Stimulated activated CD4-positive, alpha-beta T cell treated with anti-CD3 and anti-CD28 coated beads, Interleukin-4, amount 100 ng/mL, for 4 hours (primary cell): Measurements from ENCODE around the gene FOXJ2.
"Not testable (repeated sequence)": the region's sequence is repeated elsewhere in the genome, so short reads cannot be mapped to it uniquely, and the experiment has no call there.

Experiments used
- DNase-seq, 2 experiments: peaks; one replicate each; pipeline ENCODE4 v3.0.0-alpha.2; 2020

FOXJ2 gene

DNA sequence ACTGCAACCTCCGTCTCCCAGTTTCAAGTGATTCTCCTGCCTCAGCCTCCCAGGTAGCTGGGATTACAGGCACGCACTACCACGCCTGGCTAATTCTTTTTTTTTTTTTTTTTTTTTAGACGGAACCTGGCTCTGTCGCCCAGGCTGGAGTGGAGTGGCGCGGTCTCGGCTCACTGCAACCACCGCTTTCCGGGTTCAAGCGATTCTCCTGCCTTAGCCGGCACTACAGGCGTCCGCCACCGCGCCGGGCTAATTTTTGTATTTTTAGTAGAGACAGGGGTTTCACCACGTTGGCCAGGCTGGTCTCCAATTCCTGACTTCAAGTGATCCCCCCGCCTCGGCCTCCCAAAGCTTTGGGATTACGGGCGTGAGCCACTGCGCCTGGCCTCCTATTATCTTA is 1.5 kb upstream of the FOXJ2 start:
- DNase-seq = not testable (repeated sequence)

- DNase-seq = no peak
Observed at GRCh38 chr12:8031872-8032241, 659 bp upstream of the FOXJ2 start.

DNA sequence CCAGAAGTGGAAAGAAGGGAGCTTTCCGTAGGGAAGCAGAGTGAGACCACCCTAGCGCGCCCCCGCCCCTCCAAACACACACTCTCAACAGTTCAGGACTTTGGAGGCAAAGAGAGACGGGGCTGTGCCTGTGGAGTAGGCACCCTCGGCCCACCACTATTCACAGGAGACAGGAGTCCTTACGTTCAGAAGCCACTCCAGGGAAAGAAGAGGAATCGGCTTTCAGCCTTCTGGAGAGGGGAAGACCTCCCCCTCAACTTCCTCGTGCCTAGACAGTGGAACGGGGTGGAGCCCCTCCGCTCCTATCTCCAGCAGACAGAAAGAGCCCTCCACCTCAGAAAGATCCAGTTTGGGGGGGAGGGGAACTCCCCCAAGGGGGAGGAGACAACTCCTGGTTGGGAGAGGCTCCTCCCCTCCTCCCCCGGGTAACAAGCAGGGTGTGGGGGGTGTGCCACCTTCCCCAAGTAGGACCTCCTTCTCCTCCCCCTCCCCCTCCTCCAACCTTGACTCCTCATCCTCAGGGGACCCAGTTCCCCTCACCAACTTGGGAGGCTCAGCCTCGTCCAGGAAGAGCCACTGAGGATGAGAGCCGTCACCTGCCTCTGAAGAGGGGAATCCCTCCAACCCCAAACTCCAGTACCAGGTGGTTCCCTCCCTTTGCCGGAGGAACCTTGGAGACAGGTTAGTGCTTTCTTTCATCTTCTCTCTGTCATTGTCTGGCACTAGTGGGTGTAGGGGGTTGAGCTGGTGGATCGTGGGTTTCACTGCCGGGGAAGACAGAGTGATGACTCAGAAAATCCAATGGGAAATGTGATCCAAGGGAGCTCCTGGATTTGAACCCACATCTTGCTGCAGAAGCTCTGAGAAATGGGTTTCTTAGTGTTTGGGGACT is 883 bp downstream of the FOXJ2 start:
- peak; percentile 41 to 61 for DNase-seq

DNA sequence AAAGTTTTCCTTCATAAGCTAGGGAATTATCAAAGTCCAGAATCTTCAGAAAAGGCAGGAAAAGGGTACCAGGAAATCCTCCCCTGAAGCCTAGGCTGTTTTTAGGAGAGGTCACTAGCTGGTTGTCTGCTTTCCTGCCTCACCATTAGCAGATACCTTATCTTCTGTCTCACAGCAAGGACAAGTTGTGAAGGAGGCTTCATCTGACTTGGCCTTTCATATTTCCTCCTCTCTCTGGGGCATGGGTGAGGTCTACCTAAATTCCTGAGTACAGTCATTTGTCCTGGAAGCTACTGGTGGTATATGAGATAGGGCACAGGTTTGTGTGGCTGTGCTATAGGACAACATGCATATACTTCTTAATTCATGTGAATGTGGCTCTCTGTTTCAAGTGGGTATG is 2.3 kb downstream of the FOXJ2 start:
- no peak for DNase-seq

- no peak for DNase-seq
Observed at GRCh38 chr12:8035440-8036010, 3.0 kb downstream of the FOXJ2 start.

GRCh38 chr12:8036346-8036745 is 3.8 kb downstream of the FOXJ2 start:
- no peak for DNase-seq

DNA sequence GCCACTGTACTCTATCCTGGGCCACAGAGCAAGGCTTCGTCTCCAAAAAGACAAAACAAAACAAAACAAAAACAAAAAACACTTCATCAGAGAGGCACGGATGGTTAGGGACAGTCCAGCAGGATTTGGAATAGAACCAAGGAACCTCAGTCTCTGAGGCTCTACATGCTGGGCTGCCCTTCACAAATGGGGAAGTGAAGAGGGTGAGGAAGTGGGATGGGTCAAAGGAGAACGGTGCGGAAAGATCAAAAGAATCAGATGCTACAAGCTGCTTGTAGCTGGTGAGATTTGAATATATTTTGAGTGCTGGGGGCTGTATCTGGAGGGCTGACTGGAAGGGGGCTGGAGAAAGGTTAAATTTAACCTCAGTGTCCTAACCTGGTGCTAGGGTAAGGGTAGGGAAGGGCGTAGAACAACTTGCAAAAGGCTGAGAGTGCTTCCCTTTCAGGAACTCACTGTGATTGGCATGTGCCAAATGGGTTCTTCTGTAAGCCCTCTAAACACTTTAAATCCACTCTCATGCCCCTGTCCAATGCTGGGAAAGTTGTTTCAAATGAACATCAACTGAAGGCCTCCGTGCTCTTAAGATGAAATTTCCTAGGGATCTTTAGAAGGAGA is 4.6 kb downstream of the FOXJ2 start:
- no peak for DNase-seq

DNA sequence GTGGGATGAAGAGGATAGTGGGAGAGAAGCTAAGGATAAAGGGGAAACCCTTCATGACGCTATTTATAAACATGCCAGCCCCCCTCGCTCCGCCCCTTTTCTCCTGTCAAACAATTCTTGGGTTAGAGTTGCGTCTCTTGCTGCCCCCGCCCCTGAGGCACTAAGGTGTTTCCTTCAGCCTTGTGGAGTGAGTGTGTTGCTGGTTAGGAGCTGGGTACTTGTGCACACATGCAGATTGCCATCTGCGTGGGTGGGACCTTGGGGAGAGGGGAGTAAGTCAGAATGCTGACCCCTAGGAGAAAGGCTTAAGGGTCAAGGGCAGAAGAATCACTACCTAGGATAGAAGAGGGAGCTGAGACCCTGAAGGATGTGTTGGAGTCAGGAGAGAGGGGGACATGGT is 5.4 kb downstream of the FOXJ2 start:
- DNase-seq = no peak

GRCh38 chr12:8038659-8039114 is 6.2 kb downstream of the FOXJ2 start:
- DNase-seq = peak in 1 of 2 experiments; percentile 43

GRCh38 chr12:8040791-8041190 is 8.3 kb downstream of the FOXJ2 start:
- DNase-seq = no peak

- DNase-seq = peak; percentile 75 to 78
Observed at GRCh38 chr12:8045952-8046944, 13.7 kb downstream of the FOXJ2 start.

DNA sequence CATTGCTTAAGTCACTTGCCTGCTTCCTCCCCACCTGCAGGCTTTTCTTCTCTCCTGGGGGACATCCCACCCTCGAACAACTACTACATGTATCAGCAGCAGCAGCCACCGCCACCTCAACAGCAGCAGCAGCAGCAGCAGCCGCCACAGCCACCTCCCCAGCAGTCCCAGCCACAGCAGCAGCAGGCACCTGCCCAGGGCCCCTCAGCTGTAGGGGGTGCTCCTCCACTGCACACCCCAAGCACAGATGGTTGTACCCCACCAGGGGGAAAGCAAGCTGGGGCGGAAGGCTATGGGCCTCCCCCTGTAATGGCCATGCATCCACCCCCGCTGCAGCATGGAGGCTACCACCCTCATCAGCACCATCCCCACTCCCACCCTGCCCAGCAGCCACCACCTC is 15.3 kb downstream of the FOXJ2 start:
- DNase-seq = no peak

DNA sequence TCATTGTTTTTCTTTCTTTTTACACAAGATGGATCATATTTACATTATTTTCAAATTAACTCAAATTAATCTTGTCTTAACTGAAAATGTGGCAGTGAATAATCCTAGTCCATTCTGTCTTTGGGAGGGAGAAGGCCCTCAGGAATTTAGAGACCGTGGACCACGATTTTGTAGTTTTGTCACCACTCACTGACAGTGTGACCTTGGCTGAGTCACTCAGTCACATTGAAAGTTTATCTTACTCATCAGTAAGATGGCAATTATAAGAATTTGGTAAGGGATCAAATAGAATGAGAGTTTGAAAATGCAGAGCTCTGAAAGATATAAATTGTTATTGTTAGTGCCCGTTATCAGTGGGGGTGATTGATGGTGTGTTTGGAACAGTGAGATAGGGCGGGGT is 16.4 kb downstream of the FOXJ2 start:
- no peak for DNase-seq

DNA sequence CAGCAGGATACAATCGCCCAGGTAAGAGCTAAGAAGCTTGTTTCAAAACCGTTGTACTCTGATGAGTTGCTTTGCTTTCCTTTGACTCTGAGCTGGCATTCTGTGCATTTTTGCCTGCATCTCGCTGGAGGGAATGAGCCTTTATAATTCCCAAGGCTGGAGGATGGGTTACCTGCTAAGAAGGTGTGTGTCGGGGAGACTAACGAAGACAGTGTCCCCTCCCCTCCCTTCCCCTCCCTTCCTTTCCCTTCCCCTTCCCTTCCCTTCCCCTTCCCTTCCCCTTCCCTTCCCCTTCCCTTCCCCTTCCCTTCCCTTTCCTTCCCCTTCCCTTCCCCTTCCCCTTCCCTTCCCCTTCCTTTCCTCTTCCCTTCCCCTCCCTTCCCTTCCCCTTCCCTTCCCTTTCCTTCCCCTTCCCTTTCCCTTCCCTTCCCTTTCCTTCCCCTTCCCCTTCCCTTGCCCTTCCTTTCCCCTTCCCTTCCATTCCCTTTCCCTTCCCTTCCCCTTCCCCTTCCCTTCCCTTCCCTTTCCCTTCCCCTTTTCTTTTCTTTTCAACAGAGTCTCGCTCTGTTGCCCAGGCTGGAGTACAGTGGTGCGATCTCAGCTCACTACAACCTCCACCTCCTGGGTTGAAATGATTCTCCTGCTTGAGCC is 18.2 kb downstream of the FOXJ2 start:
- no peak for DNase-seq

DNA sequence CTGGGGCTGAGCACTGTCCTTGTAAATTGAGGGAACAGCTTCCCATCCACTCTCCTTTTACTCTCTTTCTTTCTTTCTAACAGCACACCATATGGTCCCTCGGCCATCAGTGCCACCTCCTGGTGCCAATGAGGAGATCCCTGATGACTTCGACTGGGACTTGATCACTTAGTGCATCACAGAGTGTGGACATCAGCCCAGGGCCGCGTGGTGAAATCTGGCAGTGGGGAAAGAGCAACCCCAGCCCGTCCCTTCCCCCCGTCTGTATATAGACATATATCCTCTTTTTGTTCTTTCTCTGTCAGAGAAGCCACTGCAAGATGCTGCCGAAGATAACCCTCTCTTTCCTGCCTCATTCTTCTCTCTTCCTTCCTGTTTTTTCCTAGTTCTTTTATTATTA is 20.2 kb downstream of the FOXJ2 start:
- no peak for DNase-seq

DNA sequence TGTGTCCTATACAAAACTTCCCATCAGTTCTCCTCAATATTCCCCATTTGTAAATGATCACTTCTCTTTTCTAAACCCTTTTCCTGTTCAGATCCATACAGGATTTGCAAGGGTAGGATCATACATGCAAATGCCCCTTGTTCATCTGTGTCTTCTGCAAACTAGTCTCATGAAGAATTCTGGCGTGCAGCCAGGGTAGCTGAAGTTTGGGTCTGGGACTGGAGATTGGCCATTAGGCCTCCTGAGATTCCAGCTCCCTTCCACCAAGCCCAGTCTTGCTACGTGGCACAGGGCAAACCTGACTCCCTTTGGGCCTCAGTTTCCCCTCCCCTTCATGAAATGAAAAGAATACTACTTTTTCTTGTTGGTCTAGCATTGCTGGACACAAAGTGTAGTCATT is 22.3 kb downstream of the FOXJ2 start:
- no peak for DNase-seq

DNA sequence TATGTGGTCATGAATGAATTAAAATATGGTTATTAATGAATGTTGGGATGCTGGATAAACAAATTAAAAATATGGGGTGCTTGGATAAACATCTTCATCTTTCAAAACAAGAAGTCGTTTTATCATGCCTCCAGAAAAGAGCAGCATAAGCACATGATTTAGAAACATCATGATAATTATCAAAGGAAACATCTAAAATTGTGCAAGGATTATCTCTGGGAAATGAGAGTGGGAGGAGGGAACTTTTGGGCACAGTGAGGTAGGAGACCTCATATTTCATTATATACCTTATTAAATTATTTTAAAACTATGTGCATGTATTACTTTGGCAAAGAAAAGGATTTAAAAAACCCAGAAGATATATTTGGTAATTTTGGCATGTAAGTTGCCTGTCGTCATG is 24.8 kb downstream of the FOXJ2 start:
- DNase-seq = no peak

DNA sequence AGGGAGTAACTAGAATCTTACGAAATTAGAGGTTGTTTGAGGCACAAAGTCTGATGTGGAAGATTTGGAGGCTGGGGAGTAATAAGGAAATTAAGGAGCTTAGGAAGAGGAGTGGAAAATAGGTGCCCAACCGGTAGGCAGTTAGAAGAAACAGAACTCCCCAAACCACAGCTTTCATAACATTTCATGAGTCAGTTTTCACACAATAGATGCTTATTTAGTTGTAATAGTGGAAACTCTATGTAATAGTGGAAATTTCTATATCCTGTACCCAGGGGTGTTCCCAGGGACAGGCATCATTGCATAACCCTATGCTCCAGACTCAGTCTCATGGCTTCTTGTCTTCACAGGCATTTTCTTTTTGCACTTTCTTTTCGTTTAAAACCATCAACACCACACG is 25.3 kb downstream of the FOXJ2 start:
- no peak for DNase-seq

GRCh38 chr12:8058506-8058905 is 26.0 kb downstream of the FOXJ2 start:
- DNase-seq = no peak

GRCh38 chr12:8064131-8064530 is 31.6 kb downstream of the FOXJ2 start:
- no peak for DNase-seq

- peak in 1 of 2 experiments; percentile 30 for DNase-seq
Observed at GRCh38 chr12:8065991-8066594, 33.6 kb downstream of the FOXJ2 start, which contains the start of gene C3AR1. C3AR1 (minus strand) TSS chr12:8066359; CDS start chr12:8060185, 6,174 bp downstream.

DNA sequence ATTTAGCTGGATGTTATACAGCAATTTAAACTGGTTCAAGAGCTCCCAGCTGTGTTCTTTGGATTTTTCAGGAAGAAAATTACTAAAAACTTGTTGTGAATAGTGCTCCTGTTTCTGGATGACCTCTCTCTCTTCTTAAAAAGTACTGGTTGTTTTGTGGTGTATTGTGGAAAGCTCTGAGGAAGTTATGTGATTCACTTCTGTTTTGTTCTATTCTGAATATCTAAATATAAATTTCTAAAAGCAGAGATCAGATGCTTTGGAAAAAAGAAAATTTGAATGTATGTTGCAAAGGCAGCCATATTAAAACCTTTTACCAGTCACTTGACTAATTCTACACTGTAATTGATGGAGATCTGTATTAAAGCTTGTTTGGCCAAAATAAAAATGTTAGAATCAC is 37.1 kb downstream of the FOXJ2 start:
- no peak for DNase-seq
